ENCODE data around the gene KHDC4.

GRCh38 chr1:155966750-155967149 is 32.5 kb upstream of the KHDC4 start:
- TF ChIP-seq CTCF (IDR thresholded peaks at IDR 0.05 in 4 of 5, conservative IDR thresholded peaks at IDR 0.05 in 1 of 5) (no peak), POLR2A (IDR thresholded peaks at IDR 0.05) (no peak)
